ENCODE measurements around the gene TXK. TPM values are rescaled to one million over a fixed set of nuclear protein-coding genes. Genes with fewer than 3 reads are reported as not detected.

TXK gene
- total RNA-seq, 4 donors from 2014 or later = 1.7 to 5.2 (median 3.5) TPM

GRCh38 chr4:48065587-48066052, 68.4 kb downstream of the TXK start:
- Histone ChIP-seq H3K27me3 (no peaks in the 10 kb centered on the region), H3K36me3 (no peaks in the 10 kb centered on the region), H3K9me3 (no peaks in the 10 kb centered on the region), H3K4me1 (no peaks in the 10 kb centered on the region), H3K4me3 (no peak overlapping the region), H3K27ac (no peak overlapping the region)
- intact Hi-C loops (cut with DNase I) = no loop called here
- WGBS, 2 donors = 100% methylated on average over 1 of the region's 1 CpG
- no peak for DNase-seq
- TF ChIP-seq POLR2A (IDR thresholded peaks at IDR 0.05) (no peak), CTCF (IDR thresholded peaks at IDR 0.05) (no peak)

DNA sequence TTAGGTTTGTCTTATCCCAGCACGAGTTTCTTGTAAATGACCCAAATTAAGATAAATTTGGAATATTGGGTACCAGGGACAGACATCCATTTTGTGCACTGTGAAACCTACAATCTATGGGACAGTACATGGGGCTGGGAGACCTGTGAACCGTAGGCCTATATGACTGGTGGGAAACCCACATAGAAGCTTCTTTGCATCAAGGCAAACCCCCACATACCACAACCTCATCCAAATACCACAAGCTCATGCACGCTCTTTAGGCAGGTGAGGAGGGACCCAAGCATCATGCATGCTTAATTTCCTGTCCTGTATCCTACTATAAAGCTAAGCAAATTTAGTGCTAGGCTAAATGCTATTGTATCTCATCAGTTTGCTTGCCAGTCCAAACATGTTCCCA, 69.7 kb downstream of the TXK start:
- no peaks in the 10 kb centered on the region for H3K36me3 ChIP-seq
- DNase-seq = no peak
- H3K27me3 ChIP-seq = no peaks in the 10 kb centered on the region
- no peak overlapping the region for H3K27ac ChIP-seq
- TF ChIP-seq CTCF (IDR thresholded peaks at IDR 0.05) = no peak
- TF ChIP-seq POLR2A (IDR thresholded peaks at IDR 0.05) = no peak
- no peaks in the 10 kb centered on the region for H3K4me1 ChIP-seq
- intact Hi-C loops (cut with DNase I) = no loop called here
- 71 to 75% methylated on average over 3 of the region's 3 CpGs for WGBS, 2 donors
- no peaks in the 10 kb centered on the region for H3K9me3 ChIP-seq
- H3K4me3 ChIP-seq = no peak overlapping the region

DNA sequence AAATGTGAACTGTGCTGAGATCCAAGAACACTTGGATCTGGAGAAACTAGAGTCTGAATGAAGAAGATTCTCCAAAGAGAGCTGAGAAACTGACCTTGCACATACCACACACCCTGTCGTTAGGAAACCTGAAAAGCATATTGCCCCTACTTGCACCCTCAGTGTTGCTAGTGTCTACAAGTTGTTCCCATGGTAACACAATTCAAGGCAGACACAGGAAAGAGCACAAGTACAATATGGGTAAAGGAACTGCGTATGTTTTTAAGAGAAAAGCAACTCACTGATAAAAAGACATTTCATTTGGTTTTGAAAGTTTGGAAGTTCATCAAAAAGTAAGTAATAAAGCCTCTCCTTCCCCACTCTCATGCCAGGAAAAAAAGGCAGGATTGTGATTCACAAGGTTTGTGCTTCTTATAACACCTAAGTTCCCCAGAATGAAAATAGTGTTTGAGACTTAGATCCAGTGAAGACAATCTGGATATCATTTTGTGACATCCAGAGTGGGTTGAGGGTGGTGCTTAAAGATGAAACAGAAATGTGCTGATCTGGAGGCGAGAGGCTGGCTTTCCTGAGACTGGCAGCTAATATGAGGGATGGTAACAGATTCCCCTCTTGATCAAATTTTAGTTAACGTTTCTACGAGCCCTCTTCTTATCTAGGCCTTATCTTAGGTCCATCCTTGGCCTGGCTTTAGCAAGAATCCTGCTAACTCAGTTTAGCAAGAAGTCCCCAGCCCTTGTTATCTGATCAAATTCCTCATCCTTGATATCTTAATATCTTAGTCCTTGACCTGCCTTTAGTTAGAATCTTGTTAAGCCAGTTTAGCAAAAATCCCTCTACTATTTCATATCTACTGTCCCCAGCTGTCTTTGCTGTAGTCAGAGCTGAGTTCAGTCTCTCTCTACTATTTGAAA, 75.2 kb downstream of the TXK start:
- H3K27ac ChIP-seq = no peak overlapping the region
- DNase-seq = no peak
- TF ChIP-seq POLR2A (IDR thresholded peaks at IDR 0.05) (no peak), CTCF (IDR thresholded peaks at IDR 0.05) (no peak)
- WGBS, 2 donors = 56 to 73% methylated on average over 5 of the region's 5 CpGs
- no peaks in the 10 kb centered on the region for H3K4me1 ChIP-seq
- intact Hi-C loops (cut with DNase I) = no loop called here
- H3K4me3 ChIP-seq = no peak overlapping the region
- no peaks in the 10 kb centered on the region for H3K27me3 ChIP-seq
- no peaks in the 10 kb centered on the region for H3K36me3 ChIP-seq
- no peaks in the 10 kb centered on the region for H3K9me3 ChIP-seq

GRCh38 chr4:48051078-48051477, 83.0 kb downstream of the TXK start:
- H3K36me3 ChIP-seq = no peaks in the 10 kb centered on the region
- H3K4me3 ChIP-seq = no peak overlapping the region
- intact Hi-C loops (cut with DNase I) = no loop called here
- no peak for DNase-seq
- WGBS, 2 donors = 100% methylated on average over 1 of the region's 1 CpG; no CpG with 5 or more reads in 1 of the 2 donors
- peaks cover 0 to 14% (median 4%) of the 10 kb centered on the region in 3 donors for H3K4me1 ChIP-seq
- no peak overlapping the region for H3K27ac ChIP-seq
- H3K27me3 ChIP-seq = peaks cover 0 to 15% (median 0%) of the 10 kb centered on the region in 4 donors
- no peaks in the 10 kb centered on the region for H3K9me3 ChIP-seq
- TF ChIP-seq CTCF (IDR thresholded peaks at IDR 0.05) = no peak
- no peak for TF ChIP-seq POLR2A (IDR thresholded peaks at IDR 0.05)

- Histone ChIP-seq H3K27ac (no peak overlapping the region), H3K27me3 (peaks cover 0 to 25% (median 0%) of the 10 kb centered on the region in 4 donors), H3K9me3 (no peaks in the 10 kb centered on the region), H3K4me1 (peaks cover 0 to 14% (median 4%) of the 10 kb centered on the region in 3 donors), H3K4me3 (no peak overlapping the region), H3K36me3 (no peaks in the 10 kb centered on the region)
- DNase-seq = no peak
- WGBS, 2 donors = 78 to 86% methylated on average over 8 of the region's 8 CpGs
- intact Hi-C loops (cut with DNase I) = no loop called here
- TF ChIP-seq CTCF (IDR thresholded peaks at IDR 0.05) (no peak), POLR2A (IDR thresholded peaks at IDR 0.05) (no peak)
Observed at GRCh38 chr4:48049483-48049882, 84.6 kb downstream of the TXK start.
